ENCODE data around the gene PDK4. TPM values are rescaled to one million over a fixed set of nuclear protein-coding genes. Genes with fewer than 3 reads are reported as not detected.

Gene PDK4
- total and polyA plus RNA-seq, 3 donors from 2014 or later: 24.9 to 32.8 (median 29.6) TPM

DNA sequence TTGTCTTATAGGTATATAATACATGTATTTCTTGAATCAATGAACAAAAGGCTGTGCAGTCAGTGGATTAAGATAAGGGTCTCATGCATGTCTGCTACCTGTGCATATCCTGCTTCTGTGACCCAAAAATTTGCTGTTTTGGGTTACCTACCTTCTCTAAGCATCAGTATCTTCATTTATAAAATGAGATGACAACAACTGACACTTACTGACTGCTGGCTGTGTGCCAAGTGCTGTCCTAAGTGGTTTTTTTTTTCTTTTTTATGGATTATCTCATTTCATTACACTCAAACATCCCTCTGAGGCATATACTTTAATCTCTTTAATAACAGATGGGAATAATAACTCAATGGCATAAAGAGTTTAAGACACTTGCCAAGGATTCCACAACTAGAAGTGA lies 2.1 kb downstream of the PDK4 start:
- H3K4me3 ChIP-seq: peak overlapping the region; percentile 64 to 95
- no peaks in the 10 kb centered on the region for H3K36me3 ChIP-seq (ENCODE audit: low read depth, missing control alignments)
- intact Hi-C loops (cut with DNase I; ENCODE audit: low total_unique reads): no loop called here
- peaks cover 5% of the 10 kb centered on the region for H3K4me1 ChIP-seq
- H3K9me3 ChIP-seq: no peaks in the 10 kb centered on the region
- DNase-seq: no peak
- TF ChIP-seq, protein P1, sequence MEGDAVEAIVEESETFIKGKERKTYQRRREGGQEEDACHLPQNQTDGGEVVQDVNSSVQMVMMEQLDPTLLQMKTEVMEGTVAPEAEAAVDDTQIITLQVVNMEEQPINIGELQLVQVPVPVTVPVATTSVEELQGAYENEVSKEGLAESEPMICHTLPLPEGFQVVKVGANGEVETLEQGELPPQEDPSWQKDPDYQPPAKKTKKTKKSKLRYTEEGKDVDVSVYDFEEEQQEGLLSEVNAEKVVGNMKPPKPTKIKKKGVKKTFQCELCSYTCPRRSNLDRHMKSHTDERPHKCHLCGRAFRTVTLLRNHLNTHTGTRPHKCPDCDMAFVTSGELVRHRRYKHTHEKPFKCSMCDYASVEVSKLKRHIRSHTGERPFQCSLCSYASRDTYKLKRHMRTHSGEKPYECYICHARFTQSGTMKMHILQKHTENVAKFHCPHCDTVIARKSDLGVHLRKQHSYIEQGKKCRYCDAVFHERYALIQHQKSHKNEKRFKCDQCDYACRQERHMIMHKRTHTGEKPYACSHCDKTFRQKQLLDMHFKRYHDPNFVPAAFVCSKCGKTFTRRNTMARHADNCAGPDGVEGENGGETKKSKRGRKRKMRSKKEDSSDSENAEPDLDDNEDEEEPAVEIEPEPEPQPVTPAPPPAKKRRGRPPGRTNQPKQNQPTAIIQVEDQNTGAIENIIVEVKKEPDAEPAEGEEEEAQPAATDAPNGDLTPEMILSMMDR (IDR thresholded peaks at IDR 0.05): no peak
- no peak for TF ChIP-seq POLR2A (IDR thresholded peaks at IDR 0.05)
- peak overlapping the region in 1 of 2 donors; percentile 90 for H3K27ac ChIP-seq
- no peaks in the 10 kb centered on the region for H3K27me3 ChIP-seq

DNA sequence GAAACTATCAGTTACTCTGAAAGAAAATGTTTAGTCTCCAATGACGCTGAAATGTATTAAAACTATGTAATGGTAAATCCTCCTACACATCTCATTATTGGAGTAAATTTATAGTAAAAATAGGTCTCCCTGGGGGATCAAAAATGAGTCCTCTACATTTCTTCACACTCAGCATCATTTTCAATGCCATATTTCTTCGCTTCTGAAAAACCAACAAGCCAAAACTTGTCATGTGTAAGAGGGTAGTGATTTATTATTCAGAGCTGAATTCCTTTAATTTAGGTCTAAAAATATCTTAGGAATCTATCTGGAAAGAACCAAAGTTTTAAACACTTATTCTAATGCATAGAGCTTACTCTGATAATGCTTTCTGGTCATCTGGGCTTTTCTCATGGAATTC lies 3.0 kb downstream of the PDK4 start:
- Histone ChIP-seq H3K27me3 (no peaks in the 10 kb centered on the region), H3K36me3 (ENCODE audit: low read depth, missing control alignments) (no peaks in the 10 kb centered on the region), H3K9me3 (no peaks in the 10 kb centered on the region), H3K4me1 (peaks cover 5% of the 10 kb centered on the region), H3K4me3 (peak overlapping the region; percentile 64 to 95), H3K27ac (peak overlapping the region in 1 of 2 donors; percentile 90)
- TF ChIP-seq POLR2A (IDR thresholded peaks at IDR 0.05): no peak
- TF ChIP-seq, protein P1 (IDR thresholded peaks at IDR 0.05): no peak
- intact Hi-C loops (cut with DNase I; ENCODE audit: low total_unique reads): no loop called here
- DNase-seq: no peak
- WGBS, 2 donors: 61 to 73% methylated on average over 2 of the region's 2 CpGs

DNA sequence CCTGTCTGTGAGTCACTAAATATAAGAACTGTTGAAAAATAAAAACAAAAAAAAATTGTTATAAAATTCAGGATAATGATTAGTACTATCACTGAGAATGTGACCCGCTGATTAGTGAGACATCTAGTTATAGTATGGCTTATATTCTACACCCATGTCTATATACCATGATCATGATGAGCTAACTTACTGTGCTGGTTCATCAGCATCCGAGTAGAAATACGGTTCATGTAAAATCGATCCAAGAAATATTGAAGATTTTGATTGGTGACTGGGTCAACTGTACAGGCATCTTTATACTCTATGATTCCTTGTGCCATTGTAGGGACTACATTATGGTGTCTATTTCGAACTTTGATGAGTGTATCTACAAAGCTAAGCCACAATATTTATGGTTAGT lies 3.7 kb downstream of the PDK4 start:
- 91% methylated on average over 5 of the region's 5 CpGs for WGBS, 2 donors
- H3K4me1 ChIP-seq: peaks cover 5% of the 10 kb centered on the region

DNA sequence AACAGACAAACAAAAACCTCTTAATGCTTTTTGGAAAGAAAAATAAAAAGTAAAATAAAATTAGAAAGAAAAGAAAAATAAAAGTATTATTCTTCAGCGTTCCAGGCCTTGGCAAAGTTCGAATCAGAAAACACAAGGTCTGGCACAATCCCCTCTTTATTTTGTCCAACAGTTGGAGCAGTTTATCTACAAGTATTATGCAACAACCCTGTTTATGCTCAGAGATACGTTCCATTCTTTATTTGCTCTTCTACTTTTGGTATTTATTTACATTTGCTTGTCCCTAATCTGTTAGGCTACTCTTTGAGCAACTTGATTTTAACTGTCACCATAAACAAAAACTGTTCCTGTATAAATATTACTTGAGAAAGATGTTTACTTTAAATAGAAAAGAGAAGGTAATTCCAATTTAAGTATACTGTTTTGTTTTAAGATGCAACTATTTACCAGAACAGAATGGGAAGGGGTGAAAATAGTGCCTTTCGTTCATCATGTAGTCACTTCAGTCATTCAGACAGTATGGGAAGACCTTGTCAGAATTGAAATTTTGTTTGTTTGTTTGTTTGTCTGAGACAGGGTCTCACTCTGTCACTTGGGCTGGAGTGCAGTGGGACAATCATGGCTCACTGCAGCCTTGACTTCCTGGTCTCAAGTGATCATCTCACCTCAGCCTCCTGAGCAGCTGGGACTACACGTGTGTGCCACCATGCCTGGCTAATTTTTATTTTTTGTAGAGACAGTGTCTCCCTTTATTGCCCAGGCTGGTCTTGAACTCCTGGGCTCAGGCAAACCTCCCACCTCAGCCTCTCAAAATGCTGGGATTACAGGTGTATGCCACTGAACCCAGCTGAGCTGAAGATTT lies 5.7 kb downstream of the PDK4 start:
- no peak for DNase-seq
- Histone ChIP-seq H3K27me3 (no peaks in the 10 kb centered on the region), H3K9me3 (no peaks in the 10 kb centered on the region), H3K36me3 (ENCODE audit: low read depth, missing control alignments) (no peaks in the 10 kb centered on the region), H3K4me1 (no peaks in the 10 kb centered on the region), H3K4me3 (no peak overlapping the region), H3K27ac (peak overlapping the region in 1 of 2 donors; percentile 56)
- intact Hi-C loops (cut with DNase I; ENCODE audit: low total_unique reads): no loop called here
- TF ChIP-seq POLR2A (IDR thresholded peaks at IDR 0.05): no peak
- TF ChIP-seq, protein P1 (IDR thresholded peaks at IDR 0.05): no peak
- 50 to 54% methylated on average over 5 of the region's 5 CpGs for WGBS, 2 donors

More for the DNA sequence above, 3.7 kb downstream of the PDK4 start:
- H3K27me3 ChIP-seq: no peaks in the 10 kb centered on the region
- no peaks in the 10 kb centered on the region for H3K36me3 ChIP-seq (ENCODE audit: low read depth, missing control alignments)
- no peak for DNase-seq
- H3K27ac ChIP-seq: peak overlapping the region in 1 of 2 donors; percentile 56
- H3K4me3 ChIP-seq: no peak overlapping the region
- TF ChIP-seq, protein P1 (IDR thresholded peaks at IDR 0.05): no peak
- no peak for TF ChIP-seq POLR2A (IDR thresholded peaks at IDR 0.05)
- intact Hi-C loops (cut with DNase I; ENCODE audit: low total_unique reads): no loop called here
- no peaks in the 10 kb centered on the region for H3K9me3 ChIP-seq
